ENCODE data around the gene ANKK1. TPM values are rescaled to one million over a fixed set of nuclear protein-coding genes. Genes with fewer than 3 reads are reported as not detected.

The ANKK1 gene
- total RNA-seq, 1 donor from 2014 or later: 0.18 TPM

- no peaks in the 10 kb centered on the region for H3K9me3 Mint-ChIP-seq (ENCODE audit: unreplicated experiment)
These were observed 23.0 kb downstream of the ANKK1 start for GRCh38 chr11:113410414-113411135.

GRCh38 chr11:113411536-113411935 is 24.0 kb downstream of the ANKK1 start:
- Mint-ChIP-seq H3K4me3 (ENCODE audit: unreplicated experiment) (no peak overlapping the region), H3K36me3 (ENCODE audit: low read depth, unreplicated experiment) (no peaks in the 10 kb centered on the region), H3K27me3 (ENCODE audit: unreplicated experiment) (no peaks in the 10 kb centered on the region), H3K9me3 (ENCODE audit: unreplicated experiment) (no peaks in the 10 kb centered on the region), H3K4me1 (ENCODE audit: unreplicated experiment) (peaks cover 3% of the 10 kb centered on the region), H3K27ac (ENCODE audit: unreplicated experiment) (no peak overlapping the region)
- no peak for TF ChIP-seq CTCF (IDR thresholded peaks at IDR 0.05; ENCODE audit: unreplicated experiment)
- no peak for DNase-seq (ENCODE audit: low spot score)

More at GRCh38 chr11:113410414-113411135, 23.0 kb downstream of the ANKK1 start:
- Mint-ChIP-seq H3K27me3 (ENCODE audit: unreplicated experiment) (no peaks in the 10 kb centered on the region), H3K36me3 (ENCODE audit: low read depth, unreplicated experiment) (no peaks in the 10 kb centered on the region), H3K27ac (ENCODE audit: unreplicated experiment) (no peak overlapping the region), H3K4me1 (ENCODE audit: unreplicated experiment) (peaks cover 12% of the 10 kb centered on the region), H3K4me3 (ENCODE audit: unreplicated experiment) (no peak overlapping the region)
- DNase-seq (ENCODE audit: low spot score): no peak
- no peak for TF ChIP-seq CTCF (IDR thresholded peaks at IDR 0.05; ENCODE audit: unreplicated experiment)

GRCh38 chr11:113412675-113413074 is 25.1 kb downstream of the ANKK1 start:
- Mint-ChIP-seq H3K27me3 (ENCODE audit: unreplicated experiment) (no peaks in the 10 kb centered on the region), H3K36me3 (ENCODE audit: low read depth, unreplicated experiment) (no peaks in the 10 kb centered on the region), H3K9me3 (ENCODE audit: unreplicated experiment) (no peaks in the 10 kb centered on the region), H3K27ac (ENCODE audit: unreplicated experiment) (no peak overlapping the region), H3K4me3 (ENCODE audit: unreplicated experiment) (no peak overlapping the region), H3K4me1 (ENCODE audit: unreplicated experiment) (no peaks in the 10 kb centered on the region)
- TF ChIP-seq CTCF (IDR thresholded peaks at IDR 0.05; ENCODE audit: unreplicated experiment): no peak
- DNase-seq (ENCODE audit: low spot score): no peak

- Mint-ChIP-seq H3K27me3 (ENCODE audit: unreplicated experiment) (no peaks in the 10 kb centered on the region), H3K36me3 (ENCODE audit: low read depth, unreplicated experiment) (no peaks in the 10 kb centered on the region)
These were observed 27.8 kb downstream of the ANKK1 start for GRCh38 chr11:113415343-113415742.

More at GRCh38 chr11:113415343-113415742, 27.8 kb downstream of the ANKK1 start:
- Mint-ChIP-seq H3K27ac (ENCODE audit: unreplicated experiment) (no peak overlapping the region), H3K4me1 (ENCODE audit: unreplicated experiment) (peaks cover 2% of the 10 kb centered on the region), H3K4me3 (ENCODE audit: unreplicated experiment) (no peak overlapping the region), H3K9me3 (ENCODE audit: unreplicated experiment) (no peaks in the 10 kb centered on the region)
- no peak for TF ChIP-seq CTCF (IDR thresholded peaks at IDR 0.05; ENCODE audit: unreplicated experiment)
- DNase-seq (ENCODE audit: low spot score): no peak
